HG02970 (cell line): ENCODE results near the gene SCYGR5.
"Not testable (repeated sequence)": the region's sequence is repeated elsewhere in the genome, so short reads cannot be mapped to it uniquely, and the experiment has no call there.

Experiments
- ATAC-seq: cut with Tn5 transposase; IDR thresholded peaks from one replicate; pipeline ENCODE4 v1.9.1; 2021; ENCODE audit warnings: mild to moderate bottlenecking, moderate library complexity, moderate number of reproducible peaks; ENCODE audit not compliant: unreplicated experiment, low FRiP score

The SCYGR5 gene

GRCh38 chr2:227666631-227667170 is at the start of gene SCYGR5:
TSS of gene SCYGR5 (plus strand) at chr2:227666804. CDS start at chr2:227666804, 0 bp downstream.
- not testable (repeated sequence) for ATAC-seq

- no peak for ATAC-seq
Observed at GRCh38 chr2:227617316-227618230, 49.0 kb upstream of the SCYGR5 start, which contains the start of gene SCYGR4. TSS of gene SCYGR4 (plus strand) at chr2:227617498. CDS start at chr2:227617498, 0 bp downstream.

DNA sequence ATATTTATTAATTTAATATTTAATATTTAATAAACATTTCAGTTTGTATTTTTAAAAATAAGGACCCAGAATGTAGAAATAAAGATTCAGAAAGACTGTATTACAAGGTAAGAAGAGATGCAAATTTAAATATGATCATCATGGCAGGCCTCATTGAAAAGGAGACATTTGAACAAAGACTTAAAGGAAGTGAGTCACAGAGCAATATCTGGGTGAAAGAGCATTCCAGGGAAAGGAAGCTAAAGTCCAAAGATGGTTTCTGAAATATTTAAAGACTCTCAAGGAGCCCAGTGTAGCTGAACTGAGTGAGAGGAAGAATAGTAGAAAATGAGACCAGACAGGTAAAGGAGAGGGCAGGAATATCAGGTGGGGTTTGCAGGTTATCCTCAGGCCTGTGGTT is 43.4 kb upstream of the SCYGR5 start:
- ATAC-seq = no peak

GRCh38 chr2:227625420-227625819 is 41.2 kb upstream of the SCYGR5 start:
- no peak for ATAC-seq

GRCh38 chr2:227626580-227627151 is 39.9 kb upstream of the SCYGR5 start:
- no peak for ATAC-seq

- peak; percentile 63 for ATAC-seq
Observed at GRCh38 chr2:227627769-227628168, 38.8 kb upstream of the SCYGR5 start.

DNA sequence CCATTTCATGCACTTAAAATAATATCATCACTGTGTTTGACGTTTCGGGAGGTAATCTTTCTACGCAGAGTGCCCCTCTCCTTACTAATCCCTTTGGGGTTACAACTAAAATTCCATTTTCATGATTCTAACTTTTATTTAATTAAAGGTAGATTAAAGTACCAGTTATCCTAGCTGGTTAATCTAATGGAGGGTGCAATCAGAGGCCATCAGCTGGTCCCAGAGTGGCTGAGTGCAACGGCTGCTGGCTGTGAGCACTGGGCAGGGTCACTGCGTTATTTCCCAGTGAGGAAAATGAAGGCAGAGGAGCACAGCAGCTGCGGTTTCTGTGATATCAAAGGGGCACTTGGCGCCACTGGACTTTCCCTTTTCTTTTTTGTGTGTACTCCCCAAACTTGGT is 37.2 kb upstream of the SCYGR5 start:
- ATAC-seq = no peak

- ATAC-seq = no peak
Observed at GRCh38 chr2:227630322-227630721, 36.3 kb upstream of the SCYGR5 start.

DNA sequence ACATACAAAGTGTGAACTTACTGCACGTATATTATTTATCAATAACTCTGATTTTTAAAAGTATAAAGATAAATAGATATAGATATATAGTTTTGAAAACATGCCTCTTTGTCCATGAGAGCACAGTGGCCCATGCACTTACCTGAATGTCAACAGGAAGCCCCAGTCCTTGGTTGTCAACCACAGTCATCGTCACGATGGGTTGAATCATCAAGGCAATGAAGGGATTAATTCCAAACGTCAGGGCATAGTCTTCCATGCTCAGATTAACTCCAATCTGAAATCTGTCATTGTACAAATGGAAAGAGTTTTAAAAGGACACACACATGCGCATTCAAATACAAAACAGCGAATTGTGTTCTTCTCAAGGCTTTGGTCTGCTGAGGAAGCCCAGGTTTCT is 33.8 kb upstream of the SCYGR5 start:
- ATAC-seq = no peak

DNA sequence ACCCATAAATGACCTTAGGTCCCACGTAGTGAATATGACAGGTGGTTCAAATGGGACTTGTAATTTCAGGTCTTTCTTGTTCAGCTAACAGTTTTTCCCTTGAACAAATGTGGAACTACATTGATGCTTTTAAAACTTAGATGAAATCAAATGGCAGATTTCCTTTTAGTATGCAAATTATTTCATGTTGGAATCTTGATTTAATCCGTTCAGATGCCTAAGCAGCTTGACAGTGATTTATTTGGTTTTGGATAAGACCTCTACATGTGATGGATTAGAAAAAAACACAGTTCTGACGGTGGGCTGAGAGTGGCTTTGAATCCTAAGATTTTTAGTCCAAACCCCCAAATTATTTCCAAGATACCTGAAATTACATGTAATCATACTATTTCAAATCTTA is 32.4 kb upstream of the SCYGR5 start:
- ATAC-seq = no peak

- no peak for ATAC-seq
Observed at GRCh38 chr2:227642656-227643055, 23.9 kb upstream of the SCYGR5 start.

DNA sequence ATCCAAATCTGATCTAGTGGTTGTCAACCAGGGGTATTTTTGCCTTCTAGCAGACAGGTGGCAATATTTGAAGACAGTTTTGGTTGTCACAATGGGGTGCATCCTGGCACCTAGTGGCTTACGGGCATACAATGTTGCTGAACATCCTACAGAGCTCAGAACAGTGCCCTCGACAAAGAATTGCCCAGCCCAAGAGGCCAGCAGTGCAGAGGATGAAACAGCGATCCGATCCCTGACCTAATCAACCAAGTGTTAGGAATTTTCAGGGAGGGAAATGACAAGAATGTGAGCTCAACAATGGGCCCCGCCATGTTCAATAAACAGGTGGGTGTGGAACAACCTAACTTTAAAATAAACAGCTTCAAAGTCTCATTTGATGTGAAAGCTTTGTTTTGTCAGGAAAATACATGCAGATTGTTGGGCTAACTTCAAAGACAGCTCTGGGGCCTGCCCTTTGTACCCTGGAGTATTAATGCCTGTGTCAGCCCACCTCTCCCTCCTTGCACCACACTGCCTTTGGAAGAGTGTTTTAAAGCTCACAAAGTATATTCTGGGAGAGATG is 22.5 kb upstream of the SCYGR5 start:
- no peak for ATAC-seq

GRCh38 chr2:227653419-227653818 is 13.2 kb upstream of the SCYGR5 start:
- ATAC-seq = no peak

DNA sequence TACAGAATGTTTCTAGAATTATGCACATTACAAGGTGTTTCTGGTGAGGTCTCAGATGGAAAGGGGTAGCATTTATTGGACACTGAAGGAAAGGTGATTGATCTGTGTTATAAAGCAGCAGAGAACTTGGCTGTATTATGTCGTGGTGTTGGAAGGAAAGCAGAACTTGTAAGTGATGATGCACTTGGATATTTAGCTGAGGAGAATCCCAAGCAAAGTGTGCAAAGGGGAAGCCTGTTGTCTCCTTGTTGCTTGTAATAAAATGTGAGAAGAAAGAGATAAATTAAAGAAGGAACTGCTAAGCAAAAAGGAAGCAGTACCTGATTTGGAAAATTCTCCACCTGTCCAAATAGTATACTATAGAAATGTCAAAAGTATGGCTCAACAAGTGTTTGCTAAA is 12.2 kb upstream of the SCYGR5 start:
- ATAC-seq = no peak

DNA sequence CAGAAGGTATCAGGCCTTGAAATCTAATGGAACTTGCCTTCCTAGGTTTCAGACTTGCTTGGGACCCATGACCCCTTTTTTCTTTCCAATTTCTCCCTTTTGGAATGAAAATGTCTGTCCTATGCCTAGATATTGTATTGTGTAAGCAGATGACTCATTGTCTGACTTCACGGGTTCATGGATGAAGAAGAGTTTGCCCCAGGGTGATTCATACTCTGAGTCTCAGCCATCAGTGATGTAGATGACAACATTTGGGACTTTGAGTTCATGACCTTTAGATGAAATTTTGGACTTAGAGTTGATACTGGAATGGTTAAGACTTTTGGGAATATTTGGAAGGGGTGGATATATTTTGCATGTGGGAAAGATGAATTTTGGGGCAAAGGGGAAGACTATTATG is 11.2 kb upstream of the SCYGR5 start:
- ATAC-seq = no peak

DNA sequence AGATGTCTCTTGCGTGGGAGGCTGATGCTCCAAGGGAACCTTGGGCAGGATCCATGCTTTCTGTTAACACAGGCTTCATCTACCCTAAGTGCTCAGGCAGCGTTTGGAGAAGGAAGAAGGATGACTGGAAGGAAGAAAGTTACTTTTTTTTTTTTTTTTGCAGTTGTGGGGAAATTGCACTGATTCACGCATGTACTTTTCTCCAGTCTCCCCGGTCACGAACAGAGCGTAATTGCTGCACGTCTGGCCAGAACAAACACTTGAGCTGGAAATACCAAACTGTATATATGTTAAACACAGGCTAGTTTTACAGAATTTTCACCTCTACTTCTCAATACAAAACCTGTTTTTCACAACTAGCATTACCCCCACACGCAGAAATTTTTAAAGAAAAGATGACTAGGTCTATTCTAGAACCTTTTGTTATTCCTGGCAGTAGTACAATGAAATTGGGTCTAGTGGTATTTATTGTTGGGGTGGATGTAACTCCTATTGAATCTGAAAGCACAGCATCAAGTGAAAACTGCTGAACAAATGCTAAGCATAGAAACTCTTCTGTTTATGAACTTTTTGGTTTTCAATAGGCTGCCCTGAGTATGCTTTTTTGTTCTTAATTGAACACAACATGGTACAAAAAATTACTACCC is 9.3 kb upstream of the SCYGR5 start:
- ATAC-seq = no peak

GRCh38 chr2:227661025-227661649 is 5.5 kb upstream of the SCYGR5 start:
- no peak for ATAC-seq

GRCh38 chr2:227661827-227662226 is 4.8 kb upstream of the SCYGR5 start:
- no peak for ATAC-seq

GRCh38 chr2:227665189-227665940 is 1.2 kb upstream of the SCYGR5 start:
- ATAC-seq = no peak
